ENCODE results near the gene C14orf132. TPM values are rescaled to one million over a fixed set of nuclear protein-coding genes. Genes with fewer than 3 reads are reported as not detected.

C14orf132 gene
- total RNA-seq, 2 experiments from 2014 or later = 2.0 to 2.4 TPM

DNA sequence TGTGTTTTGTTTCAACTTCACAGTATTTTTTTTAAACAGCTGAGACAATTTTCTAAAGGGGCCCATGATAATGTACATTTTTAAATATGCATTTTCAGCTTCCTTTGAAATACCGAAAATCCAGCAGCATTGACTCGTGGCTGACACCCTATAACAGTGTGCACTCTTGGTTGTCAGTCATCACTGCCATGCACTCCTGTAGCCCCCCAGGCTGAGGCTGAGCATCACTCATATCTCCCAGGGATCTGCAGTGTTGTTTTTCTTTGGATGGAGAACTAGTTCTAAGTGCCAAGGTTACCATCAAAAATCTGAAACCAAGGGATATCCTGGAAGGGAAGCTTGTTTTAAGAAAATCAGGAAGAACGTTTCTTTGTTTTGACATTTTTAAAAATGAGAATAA is 81.2 kb downstream of the C14orf132 start:
- Mint-ChIP-seq H3K36me3 (ENCODE audit: low read depth) (no peaks in the 10 kb centered on the region), H3K4me3 (no peak overlapping the region), H3K4me1 (ENCODE audit: low read depth) (peaks cover 68% of the 10 kb centered on the region), H3K27me3 (no peaks in the 10 kb centered on the region), H3K27ac (no peak overlapping the region), H3K9me3 (peaks cover 2% of the 10 kb centered on the region)
- Histone ChIP-seq H3K4me1 (ENCODE audit: insufficient read depth, low read length) (peaks cover 15% of the 10 kb centered on the region), H3K36me3 (ENCODE audit: insufficient read depth, low read length) (no peaks in the 10 kb centered on the region), H3K27me3 (ENCODE audit: control insufficient read depth in 1 of 2, insufficient read depth in 2 of 2, low read length in 2 of 2) (no peaks in the 10 kb centered on the region), H3K27ac (ENCODE audit: low read depth in 1 of 2, low read length in 2 of 2) (no peak overlapping the region), H3K4me3 (ENCODE audit: low read length) (no peak overlapping the region), H3K9me3 (ENCODE audit: control insufficient read depth in 1 of 2, insufficient read depth in 1 of 2, low read length in 2 of 2) (no peaks in the 10 kb centered on the region)
- TF ChIP-seq, protein P1, sequence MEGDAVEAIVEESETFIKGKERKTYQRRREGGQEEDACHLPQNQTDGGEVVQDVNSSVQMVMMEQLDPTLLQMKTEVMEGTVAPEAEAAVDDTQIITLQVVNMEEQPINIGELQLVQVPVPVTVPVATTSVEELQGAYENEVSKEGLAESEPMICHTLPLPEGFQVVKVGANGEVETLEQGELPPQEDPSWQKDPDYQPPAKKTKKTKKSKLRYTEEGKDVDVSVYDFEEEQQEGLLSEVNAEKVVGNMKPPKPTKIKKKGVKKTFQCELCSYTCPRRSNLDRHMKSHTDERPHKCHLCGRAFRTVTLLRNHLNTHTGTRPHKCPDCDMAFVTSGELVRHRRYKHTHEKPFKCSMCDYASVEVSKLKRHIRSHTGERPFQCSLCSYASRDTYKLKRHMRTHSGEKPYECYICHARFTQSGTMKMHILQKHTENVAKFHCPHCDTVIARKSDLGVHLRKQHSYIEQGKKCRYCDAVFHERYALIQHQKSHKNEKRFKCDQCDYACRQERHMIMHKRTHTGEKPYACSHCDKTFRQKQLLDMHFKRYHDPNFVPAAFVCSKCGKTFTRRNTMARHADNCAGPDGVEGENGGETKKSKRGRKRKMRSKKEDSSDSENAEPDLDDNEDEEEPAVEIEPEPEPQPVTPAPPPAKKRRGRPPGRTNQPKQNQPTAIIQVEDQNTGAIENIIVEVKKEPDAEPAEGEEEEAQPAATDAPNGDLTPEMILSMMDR (IDR thresholded peaks at IDR 0.05) = no peak
- POLR2A ChIA-PET = interaction anchor here (0.8 kb wide), 1 partner anchor 10 kb away, joined by 3 read pairs; no protein-coding TSS in a partner anchor
- DNase-seq = no peak
- intact Hi-C loops (cut with DNase I, micrococcal nuclease) = no loop called here
- no peak for ATAC-seq (ENCODE audit: poor library complexity)
- CTCF ChIA-PET = interaction anchor here (0.9 kb wide), 1 partner anchor 20 kb away, joined by 3 read pairs; no protein-coding TSS in a partner anchor

DNA sequence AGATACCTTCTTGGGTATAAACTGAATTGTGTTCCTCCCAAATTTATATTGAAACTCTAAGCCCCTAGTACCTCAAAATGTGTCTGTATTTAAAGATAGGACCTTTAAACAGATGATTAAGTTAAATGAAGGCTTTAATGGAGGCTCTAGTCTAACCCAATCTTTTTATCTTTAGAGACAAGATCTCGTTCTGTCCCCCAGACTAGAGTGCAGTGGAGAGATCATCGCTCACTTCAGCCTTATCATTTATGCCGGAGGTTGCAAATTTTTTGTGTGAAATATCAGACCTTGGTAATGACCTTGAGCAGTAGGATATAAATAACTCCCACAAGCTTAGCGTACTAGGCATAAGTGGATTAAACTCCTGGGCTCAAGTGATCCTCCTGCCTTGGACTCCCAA is 81.8 kb downstream of the C14orf132 start:
- no peak for DNase-seq
- H3K27ac Mint-ChIP-seq = no peak overlapping the region

DNA sequence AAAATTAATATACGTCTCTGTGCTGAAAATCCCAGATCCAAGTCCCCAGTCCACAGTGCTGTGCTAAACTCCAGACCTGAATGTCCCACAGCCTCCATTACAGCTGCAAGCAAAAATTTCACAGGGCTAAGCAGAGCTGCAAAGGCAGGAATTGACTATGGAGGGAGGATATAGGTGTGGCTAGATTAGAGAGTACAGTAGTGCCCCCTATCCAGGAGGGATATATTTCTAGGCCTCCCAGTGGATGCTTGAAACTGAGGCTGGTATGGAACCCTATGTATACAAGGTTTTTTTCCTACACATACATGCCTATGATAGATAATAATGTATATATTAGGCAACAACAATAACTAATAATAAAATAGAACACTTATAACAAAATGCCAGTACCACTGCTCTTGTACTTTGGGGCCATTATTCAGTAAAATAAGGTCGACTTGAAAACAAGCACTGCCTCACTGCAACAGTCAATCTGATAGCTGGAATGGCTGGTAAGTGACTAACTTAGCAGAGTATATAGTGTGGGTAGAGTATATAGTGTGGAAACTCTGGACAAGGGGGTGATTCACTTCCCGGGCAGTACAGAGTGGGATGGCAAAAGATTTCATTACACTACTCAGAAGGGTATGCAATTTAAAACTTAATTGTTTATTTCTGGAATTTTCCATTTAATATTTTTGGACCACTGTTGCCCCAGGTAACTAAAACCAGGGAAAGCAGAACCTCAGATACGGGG is 82.7 kb downstream of the C14orf132 start:
- TF ChIP-seq, protein P1 (IDR thresholded peaks at IDR 0.05) = no peak
- Mint-ChIP-seq H3K36me3 (ENCODE audit: low read depth) (no peaks in the 10 kb centered on the region), H3K27me3 (no peaks in the 10 kb centered on the region), H3K4me1 (ENCODE audit: low read depth) (peaks cover 77% of the 10 kb centered on the region), H3K27ac (no peak overlapping the region), H3K9me3 (peaks cover 2% of the 10 kb centered on the region), H3K4me3 (no peak overlapping the region)
- Histone ChIP-seq H3K9me3 (ENCODE audit: control insufficient read depth in 1 of 2, insufficient read depth in 1 of 2, low read length in 2 of 2) (no peaks in the 10 kb centered on the region), H3K4me1 (ENCODE audit: insufficient read depth, low read length) (peaks cover 26% of the 10 kb centered on the region), H3K4me3 (ENCODE audit: low read length) (no peak overlapping the region), H3K27ac (ENCODE audit: low read depth in 1 of 2, low read length in 2 of 2) (no peak overlapping the region), H3K27me3 (ENCODE audit: control insufficient read depth in 1 of 2, insufficient read depth in 2 of 2, low read length in 2 of 2) (no peaks in the 10 kb centered on the region), H3K36me3 (ENCODE audit: insufficient read depth, low read length) (no peaks in the 10 kb centered on the region)
- POLR2A ChIA-PET = no interaction called here
- CTCF ChIA-PET = no interaction called here
- ATAC-seq (ENCODE audit: poor library complexity) = no peak
- no peak for DNase-seq
- intact Hi-C loops (cut with DNase I, micrococcal nuclease) = no loop called here

More for the DNA sequence above, 81.8 kb downstream of the C14orf132 start:
- H3K9me3 ChIP-seq (ENCODE audit: control insufficient read depth in 1 of 2, insufficient read depth in 1 of 2, low read length in 2 of 2) = no peaks in the 10 kb centered on the region
- TF ChIP-seq, protein P1 (IDR thresholded peaks at IDR 0.05) = no peak
- H3K4me1 ChIP-seq (ENCODE audit: insufficient read depth, low read length) = peaks cover 20% of the 10 kb centered on the region
- no peak overlapping the region for H3K27ac ChIP-seq (ENCODE audit: low read depth in 1 of 2, low read length in 2 of 2)
- ATAC-seq (ENCODE audit: poor library complexity) = no peak
- intact Hi-C loops (cut with DNase I, micrococcal nuclease) = no loop called here
- Mint-ChIP-seq H3K27me3 (no peaks in the 10 kb centered on the region), H3K36me3 (ENCODE audit: low read depth) (no peaks in the 10 kb centered on the region), H3K4me3 (no peak overlapping the region), H3K9me3 (peaks cover 2% of the 10 kb centered on the region), H3K4me1 (ENCODE audit: low read depth) (peaks cover 74% of the 10 kb centered on the region)
- no peaks in the 10 kb centered on the region for H3K36me3 ChIP-seq (ENCODE audit: insufficient read depth, low read length)
- POLR2A ChIA-PET = no interaction called here
- CTCF ChIA-PET = no interaction called here
- H3K4me3 ChIP-seq (ENCODE audit: low read length) = no peak overlapping the region
- H3K27me3 ChIP-seq (ENCODE audit: control insufficient read depth in 1 of 2, insufficient read depth in 2 of 2, low read length in 2 of 2) = no peaks in the 10 kb centered on the region

All from CD4-positive, alpha-beta T cell (primary cell).